Occipital lobe (tissue), 2 donors: ENCODE data around the gene TBC1D24. TPM values are rescaled to one million over a fixed set of nuclear protein-coding genes. Genes with fewer than 3 reads are reported as not detected.
A peak's percentile ranks its signal among the peaks of the same experiment; 100 is the strongest.

Experiments
- DNase-seq: peaks from one replicate; lab custom pipeline; 2025; lab: John Stamatoyannopoulos, UW
- total RNA-seq: library from RNA; depleted of rRNA; stranded (reverse); fragments of >200 nt; gene quantifications from one replicate; pipeline ENCODE4 v1.2.3, GENCODE V29; 2014

The TBC1D24 gene
- total RNA-seq, 1 donor from 2014 or later, result 22.3 TPM

DNA sequence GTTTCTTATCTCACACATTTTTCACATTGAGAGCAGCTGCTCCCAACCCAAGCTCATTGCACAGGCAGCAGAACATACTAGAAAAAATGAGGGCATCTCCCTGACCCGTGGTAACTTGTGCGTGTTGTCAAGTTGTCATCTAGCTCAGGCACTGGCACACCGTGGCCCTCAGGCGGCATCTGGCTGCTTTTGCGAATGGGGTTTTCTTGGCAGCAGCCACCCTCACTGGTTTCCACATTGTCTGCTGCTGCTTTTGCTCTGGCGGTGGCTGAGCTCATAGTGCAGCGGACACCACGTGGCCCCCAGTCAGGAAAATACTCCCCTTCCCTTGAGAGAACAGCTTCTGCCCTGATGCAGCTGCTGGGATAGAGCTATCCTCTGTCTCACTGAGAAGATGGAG is 24.4 kb upstream of the TBC1D24 start:
- DNase-seq, result peak; percentile 44

DNA sequence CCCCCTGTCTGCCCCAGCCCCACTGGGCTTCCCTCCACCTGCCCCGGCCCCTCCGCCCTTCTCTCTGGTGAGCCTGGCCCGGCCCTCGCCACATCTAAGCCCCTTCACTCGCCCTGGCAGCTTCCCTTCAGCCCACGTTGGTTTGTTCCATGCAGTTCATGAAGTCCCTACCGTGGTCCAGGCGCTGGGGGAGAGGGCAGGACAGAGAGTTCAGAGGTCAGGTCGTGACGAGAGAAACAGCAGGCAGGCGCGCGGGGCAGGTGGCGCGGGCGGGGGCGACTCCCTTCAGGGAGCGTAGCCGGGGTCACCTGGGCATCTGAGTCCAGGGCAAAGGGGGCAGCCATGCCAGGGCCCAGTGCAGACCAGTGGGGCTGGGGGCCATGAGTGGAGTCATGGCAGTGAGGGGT is 23.9 kb upstream of the TBC1D24 start:
- no peak for DNase-seq

DNA sequence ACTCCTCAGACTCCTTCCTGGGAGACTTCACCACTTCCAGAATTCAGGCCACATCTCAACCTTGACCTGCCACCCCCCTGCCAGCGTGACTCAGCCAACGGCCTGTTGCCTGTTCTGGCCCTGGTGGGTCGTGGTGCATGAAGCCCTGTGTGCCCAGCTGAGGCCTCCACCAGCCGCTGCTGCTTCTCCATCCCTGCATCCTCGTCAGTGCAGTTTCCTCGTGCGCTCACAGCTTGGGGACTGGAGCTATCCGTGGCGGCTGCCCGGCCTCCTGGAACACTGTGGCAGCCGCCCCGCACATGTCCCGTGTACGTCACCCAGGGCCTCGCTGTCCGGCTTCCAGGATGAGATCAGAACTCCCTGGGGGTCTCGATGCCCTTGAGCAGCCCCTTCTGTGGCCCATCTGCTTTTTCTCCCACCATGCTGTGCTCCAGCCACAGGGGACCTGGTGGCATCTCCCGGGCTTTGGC is 23.0 kb upstream of the TBC1D24 start:
- no peak for DNase-seq

DNA sequence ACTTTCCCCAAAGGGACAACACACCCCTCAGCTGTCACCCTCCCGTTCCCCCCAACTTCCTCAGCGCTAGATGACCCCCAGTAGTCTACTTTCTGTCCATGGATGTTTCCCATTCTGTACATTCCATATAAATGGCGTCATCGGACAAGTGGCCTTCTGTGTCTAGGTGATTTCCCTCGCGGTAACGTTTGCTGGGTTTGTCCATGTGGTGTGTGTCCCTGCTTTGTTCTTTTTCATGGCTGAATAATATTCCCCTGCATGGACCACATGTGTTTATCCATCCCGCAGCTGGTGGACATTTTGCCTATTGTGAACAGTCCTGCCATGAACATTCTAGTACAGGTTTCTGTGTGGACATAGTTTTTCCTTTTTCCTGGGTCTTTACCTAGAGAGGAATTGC is 22.3 kb upstream of the TBC1D24 start:
- DNase-seq, result no peak

DNA sequence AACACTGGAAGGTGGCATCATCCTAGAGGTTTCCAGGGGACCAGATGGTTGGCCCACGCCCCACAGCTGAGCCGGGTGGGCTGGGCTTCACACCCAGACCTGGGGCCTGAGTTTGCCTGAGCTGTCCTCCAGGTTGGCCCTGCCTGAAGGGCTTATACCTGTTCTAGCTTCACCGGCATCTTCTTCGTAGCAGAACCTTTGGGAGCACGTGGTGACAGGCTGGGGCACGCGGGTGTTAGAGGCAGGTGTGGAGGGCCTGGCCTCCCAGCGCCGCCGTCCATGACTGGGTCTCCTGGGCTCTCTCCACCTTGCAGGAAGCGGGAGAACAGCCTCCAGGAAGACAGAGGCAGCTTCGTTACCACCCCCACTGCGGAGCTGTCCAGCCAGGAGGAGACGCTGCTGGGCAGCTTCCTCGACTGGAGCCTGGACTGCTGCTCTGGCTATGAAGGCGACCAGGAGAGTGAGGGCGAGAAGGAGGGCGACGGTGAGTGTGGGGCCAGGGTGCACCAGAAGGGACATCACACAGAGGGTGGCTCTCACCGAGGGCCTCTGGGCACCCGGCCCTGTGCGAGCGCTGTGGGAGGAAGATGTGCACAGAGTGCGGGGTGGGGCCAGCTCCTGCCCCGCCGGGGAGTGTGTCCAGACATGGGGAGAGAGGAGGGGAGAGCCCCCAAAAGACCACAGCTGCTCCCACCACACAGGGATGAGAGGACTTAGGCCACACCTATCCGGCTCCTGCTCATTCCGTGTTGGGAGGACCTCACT is 19.7 kb upstream of the TBC1D24 start:
- no peak for DNase-seq

DNA sequence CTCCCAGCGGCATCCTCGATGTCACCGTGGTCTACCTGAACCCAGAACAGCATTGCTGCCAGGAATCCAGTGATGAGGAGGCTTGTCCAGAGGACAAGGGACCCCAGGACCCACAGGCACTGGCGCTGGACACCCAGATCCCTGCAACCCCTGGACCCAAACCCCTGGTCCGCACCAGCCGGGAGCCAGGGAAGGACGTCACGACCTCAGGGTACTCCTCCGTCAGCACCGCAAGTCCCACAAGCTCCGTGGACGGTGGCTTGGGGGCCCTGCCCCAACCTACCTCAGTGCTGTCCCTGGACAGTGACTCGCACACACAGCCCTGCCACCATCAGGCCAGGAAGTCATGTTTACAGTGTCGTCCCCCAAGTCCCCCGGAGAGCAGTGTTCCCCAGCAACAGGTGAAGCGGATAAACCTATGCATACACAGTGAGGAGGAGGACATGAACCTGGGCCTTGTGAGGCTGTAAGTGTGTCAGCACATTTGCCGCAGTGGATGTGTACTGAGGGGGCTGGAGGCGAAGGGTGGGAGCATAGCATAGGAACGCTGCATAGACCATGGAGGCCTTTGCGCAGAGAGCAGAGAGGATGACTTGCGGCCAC is 18.3 kb upstream of the TBC1D24 start:
- DNase-seq, result no peak

DNA sequence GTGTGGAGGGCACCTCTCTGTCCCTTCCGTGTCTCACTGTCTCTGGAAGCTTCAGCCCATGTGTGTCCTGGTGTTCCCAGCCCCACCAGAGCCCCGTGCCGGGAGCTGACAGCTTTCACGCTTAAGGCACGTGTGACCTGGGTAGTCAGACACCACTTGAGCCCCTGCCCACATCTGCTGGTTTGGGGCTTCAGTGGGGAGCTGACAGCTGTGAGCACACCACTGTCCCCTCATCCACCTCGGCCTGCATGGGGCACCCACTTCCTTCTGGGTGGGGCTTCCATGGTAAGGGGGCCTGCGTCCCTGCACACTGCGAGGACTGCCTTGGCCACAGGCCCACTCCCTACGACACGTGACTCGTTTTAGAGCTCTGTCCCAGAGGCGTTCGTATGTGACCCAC is 17.7 kb upstream of the TBC1D24 start:
- no peak for DNase-seq

DNA sequence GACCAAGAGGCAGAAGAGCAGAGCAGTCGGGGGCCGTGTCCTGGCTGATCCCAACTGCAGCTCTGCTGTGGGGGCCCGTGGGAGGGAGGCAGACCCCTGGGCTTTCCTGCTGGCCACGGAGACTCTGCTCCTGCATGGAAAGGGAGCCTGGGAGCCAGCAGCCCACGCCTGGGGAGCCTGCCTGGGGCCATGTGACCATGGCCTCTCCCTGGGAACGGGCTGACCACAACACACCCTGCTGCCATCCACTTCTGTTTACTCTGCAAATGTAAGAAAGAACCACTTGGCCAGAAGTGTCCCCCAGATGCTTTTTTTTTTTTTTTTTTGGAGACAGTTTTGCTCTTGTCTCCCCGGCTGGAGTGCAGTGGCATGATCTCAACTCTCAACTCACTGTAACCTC is 17.0 kb upstream of the TBC1D24 start:
- DNase-seq, result no peak

DNA sequence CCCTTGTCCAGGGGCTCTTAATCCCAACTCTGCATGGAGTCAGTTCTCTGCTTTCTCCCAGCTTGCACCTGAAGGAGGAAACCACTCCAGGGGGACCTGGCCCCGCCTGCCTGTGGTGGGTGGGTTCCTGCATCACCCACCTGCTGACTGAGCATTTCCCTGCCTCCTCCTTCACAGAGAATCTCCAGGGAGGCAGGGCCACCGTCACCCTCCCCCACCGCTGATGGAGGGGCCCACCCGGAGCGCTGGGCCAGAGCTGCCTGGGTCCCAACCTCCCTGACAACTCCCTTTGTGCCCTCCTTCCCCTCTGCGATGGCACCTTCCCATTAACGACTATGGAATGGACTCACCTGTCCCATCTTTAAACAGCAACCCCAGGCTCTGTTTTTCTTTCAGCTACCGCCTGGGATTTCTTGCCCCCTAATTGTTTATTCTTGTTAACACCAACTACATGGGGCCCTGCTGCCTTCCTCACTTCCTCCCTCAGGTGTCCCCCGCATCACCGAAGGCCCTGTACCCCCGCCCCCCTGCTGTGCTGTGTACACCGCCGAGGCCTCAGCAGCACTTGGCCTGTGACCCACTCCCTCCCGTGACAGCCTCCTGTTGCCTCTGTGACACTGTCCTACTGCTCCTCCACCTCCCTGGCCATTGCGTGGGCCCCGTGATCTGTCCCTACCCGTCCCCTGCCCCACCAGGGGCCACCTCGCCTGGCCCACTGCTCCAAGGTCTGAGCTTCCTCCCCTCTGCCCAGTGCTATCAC is 15.9 kb upstream of the TBC1D24 start:
- no peak for DNase-seq

DNA sequence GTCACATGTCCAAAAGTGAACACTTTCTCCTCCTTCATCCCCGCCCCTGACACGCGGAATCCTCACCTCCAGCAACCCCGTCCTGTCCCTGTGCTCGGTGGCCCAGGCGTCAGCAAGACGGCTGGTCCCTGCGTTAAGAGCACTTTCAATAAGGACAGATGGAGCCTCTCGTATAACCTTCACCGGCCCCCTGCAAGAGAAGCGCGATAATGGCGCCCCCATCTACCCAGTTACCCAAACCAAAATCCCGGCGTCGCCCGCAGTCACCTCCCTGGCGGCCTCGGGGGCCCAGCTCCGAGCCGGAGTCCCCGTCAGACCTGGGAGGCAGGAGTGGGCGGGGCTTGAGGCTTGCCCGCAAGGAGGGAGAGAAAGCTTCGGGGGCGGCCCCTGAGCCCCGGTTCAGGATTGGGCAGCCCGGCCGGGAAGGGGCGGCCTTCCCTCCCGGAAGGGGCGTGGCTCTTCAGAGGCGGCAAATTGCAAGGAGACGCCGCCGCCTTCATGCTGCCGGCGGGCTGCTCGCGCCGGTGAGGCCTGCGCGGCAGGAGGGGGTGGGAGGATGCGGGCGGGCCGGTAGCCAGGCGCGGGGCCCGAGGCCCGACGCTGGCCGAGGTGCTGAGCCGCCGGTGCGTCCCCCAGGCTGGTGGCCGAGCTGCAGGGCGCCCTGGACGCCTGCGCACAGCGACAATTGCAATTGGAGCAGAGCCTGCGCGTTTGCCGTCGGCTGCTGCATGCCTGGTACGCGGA is 15.1 kb upstream of the TBC1D24 start, which contains the start of gene TEDC2:
TEDC2 (plus strand) TSS at position 463 of the 744 bp plus-strand sequence; CDS start at position 499, 36 bp downstream.
- DNase-seq, result peak; percentile 92

DNA sequence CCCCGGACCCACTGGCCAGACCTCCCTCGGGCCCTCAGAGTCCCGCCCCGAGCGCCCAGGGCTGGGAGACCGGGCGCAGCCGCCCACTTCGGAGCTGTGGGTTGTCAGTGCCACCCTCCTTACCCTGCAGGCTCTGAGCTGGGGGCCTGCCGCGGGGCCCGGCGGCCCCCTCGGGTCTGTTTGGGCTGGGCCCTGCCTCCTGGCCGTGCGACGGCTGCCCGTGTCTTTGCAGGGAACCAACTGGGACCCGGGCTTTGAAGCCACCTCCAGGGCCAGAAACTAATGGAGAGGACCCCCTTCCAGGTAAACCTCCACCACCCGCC is 14.6 kb upstream of the TBC1D24 start:
- DNase-seq, result no peak

DNA sequence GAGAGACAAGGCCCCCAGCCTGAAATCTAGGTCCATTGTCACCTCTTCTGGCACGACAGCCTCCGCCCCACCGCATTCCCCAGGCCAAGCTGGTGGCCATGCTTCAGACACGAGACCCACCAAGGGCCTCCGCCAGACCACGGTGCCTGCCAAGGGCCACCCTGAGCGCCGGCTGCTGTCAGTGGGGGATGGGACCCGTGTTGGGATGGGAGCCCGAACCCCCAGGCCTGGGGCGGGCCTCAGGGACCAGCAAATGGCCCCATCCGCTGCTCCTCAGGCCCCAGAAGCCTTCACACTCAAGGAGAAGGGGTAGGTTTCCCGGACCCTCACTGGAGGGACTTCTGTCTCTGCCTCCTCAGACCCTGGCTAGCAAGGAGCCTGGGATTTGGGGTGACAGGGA is 14.0 kb upstream of the TBC1D24 start:
- no peak for DNase-seq

DNA sequence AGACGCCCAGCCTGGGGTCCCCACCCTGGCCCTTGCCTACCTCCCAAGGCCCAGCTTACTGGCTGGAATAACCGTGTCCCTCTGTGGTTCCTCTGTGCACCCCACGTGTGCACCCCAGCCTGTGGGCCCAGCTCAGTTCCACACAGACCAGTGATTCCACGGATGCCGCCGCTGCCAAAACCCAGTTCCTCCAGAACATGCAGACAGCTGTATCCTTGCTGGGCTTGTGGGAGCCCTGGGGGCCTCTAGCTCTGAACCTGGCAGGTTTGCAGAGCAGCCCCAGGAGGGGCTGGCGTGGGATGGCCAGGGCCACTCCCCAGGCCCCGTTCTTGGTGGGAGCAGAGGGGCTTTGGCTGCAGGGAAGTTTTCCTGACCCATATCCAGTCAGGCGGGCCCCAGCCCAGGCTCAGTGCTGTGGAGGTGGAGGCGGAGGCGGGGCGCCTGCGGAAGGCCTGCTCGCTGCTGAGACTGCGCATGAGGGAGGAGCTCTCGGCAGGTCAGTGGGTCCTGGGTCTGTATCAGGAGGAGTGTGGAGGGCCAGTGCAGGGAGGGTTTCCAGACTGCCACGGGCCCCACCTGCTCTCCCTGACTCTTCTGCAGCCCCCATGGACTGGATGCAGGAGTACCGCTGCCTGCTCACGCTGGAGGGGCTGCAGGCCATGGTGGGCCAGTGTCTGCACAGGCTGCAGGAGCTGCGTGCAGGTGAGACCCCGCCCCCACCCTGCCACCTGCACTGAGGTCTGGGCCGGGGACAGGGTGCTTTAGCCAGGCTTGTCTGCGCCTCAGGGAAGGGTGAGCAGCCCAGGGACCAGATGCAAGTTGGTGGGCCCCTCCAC is 12.7 kb upstream of the TBC1D24 start:
- DNase-seq, result no peak

DNA sequence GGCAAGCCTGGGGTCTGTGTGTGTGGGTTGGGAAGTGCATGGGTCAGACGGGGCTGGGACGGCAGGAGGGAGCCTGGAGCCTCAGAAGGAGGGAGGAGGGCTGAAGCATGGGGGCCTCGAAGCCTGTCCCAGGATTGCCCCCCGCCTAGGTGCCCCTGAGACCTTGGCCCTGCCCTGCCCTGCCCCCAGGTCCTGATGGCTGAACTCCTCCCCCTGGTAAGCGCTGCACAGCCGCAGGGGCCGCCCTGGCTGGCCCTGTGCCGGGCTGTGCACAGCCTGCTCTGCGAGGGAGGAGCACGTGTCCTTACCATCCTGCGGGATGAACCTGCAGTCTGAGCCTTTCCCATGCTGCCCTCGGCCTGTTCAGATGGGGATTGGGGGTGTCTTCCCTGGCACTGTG is 10.6 kb upstream of the TBC1D24 start:
- no peak for DNase-seq

DNA sequence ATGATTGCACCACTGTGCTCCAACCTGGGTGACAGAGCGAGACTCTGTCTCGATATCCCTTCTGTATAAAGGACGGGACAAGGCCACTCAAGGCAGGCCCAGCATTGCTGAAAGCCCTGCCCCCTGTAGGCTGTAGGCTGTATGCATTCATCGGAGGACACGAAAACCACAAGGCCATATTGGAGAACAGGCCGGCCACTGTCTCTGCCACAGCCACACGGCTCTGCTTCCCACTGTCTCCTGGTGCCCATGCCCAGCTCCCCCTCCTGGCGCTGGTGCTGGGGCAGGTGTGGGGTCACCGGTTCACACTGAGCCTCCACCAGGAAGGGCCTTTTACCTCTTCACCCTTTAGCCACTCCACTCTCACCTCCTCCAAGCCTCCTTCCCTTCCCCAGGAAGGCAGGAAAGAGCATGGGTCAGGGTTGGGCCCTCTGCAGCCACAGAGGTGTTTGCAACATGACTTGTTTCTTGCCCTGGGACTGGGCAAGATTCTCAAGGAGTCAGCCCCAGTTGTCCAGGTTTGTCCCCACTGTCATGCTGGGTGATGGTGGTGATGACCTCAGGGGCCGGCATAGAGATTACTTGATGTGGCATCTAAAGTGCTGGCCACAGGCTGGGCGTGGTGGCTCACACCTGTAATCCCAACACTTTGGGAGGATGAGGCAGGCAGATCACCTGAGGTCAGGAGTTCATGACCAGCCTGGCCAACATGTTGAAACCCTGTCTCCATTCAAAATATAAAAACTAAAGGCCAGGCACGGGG is 9.1 kb upstream of the TBC1D24 start:
- DNase-seq, result no peak

DNA sequence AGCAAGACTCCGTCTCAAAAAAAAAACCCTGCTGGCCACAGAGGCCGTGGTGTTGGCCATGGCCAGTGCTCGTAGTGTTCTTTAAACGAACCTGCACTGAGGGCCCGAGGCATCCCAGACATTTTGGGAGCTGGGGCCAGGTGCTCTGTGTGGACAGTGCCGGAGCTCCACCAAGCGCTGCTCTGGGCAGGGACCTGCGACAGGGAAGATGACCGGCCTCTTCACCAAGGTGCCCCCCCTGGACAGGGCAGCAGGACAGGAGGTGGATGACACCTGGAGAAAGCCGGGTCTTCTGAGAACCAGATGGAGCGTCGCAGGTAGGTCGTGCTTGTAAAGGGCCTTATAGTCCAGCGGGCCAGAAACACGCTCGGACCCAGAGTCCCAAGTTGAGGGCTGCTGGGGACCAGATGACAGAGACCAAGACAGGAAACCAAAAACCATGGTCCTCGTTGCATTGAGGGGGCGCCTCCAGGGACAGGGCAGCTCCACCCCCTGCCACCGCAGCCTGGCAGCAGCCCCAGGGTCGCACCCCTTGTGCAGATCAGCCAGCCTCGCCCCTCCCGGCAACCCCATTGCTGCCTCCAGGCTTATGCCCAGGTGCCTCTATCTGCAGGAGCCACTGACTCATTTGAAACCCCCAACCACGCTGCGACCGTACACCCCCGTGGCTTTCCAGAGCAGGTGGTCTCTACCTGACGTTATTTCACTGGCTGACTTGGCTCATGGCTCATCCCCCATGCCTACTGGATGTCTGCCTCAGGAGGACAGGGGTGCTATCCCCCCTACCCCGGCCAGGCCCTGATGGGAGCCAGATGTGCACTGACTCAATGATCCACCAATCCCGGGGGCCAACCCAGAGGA is 8.0 kb upstream of the TBC1D24 start:
- DNase-seq, result no peak

DNA sequence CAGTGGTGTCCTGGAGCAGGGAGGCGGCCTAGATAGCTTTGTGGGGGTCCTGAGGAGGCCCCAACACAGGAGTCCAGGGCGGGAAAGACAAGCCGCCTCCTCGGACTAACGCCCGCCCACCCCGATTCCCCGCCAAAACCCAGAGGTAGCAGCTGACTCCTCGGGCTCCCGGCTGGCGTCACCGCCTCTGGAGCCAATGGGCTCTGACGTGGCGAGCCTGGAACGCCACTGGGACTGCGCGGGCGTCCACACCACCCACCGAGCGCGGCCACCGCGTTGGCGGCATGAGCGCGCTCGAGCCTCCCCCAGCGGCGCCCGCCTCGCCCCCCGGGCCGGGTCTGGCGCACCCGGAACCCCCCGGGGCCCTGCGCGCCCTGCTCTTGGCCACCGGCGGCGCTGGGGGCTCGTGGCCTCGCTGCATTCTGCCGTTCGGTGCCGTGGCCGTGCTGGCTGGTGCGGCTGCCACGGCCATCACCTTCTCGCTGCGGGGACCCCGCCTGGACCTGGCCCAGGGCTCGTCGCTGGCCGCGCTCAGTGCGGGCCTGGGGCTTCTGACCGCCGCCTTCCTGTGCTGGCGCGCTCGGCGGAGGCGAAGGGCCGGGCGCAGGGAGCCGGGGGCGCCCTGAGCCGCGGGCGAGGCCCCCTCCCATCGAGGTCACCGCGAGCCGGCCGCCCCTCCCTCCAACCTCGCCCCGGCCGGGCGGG is 7.2 kb upstream of the TBC1D24 start:
- peak; percentile 52 for DNase-seq

DNA sequence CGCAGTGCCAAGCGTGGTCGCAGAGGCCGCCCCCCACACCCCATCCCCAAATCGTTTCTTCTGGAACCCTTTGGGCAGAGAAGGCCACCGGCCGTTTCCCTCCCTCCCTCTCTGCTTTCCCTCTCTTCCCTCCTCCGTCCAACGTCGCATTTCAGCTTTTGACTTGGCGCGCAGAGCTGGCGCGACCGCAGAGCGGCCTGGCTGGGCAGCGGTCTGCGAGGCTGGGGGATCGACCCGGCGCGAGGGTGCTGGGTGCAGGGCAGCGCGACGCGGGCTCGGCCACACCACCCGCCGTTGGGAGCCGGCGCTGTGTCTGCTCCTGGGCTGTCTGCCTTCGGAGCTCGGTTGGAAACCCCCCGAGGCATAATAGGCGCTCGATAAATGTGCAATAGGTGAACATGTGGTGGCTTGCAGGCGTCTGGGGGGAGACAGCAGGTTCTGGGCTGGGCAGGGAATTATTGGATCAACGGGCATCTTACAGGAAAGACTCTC is 6.6 kb upstream of the TBC1D24 start:
- no peak for DNase-seq
